Measurements from ENCODE around the gene ATE1.

- TF ChIP-seq, protein P1, sequence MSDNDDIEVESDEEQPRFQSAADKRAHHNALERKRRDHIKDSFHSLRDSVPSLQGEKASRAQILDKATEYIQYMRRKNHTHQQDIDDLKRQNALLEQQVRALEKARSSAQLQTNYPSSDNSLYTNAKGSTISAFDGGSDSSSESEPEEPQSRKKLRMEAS (CRISPR knock-in tag; IDR thresholded peaks at IDR 0.05) = no peak
- TF ChIP-seq CREM (CRISPR knock-in tag; IDR thresholded peaks at IDR 0.05) (no peak), TP53 (CRISPR knock-in tag; IDR thresholded peaks at IDR 0.05) (no peak), CTCF (IDR thresholded peaks at IDR 0.05) (no peak), MXD4 (CRISPR knock-in tag; IDR thresholded peaks at IDR 0.05; ENCODE audit: borderline replicate concordance) (no peak), ZBTB21 (CRISPR knock-in tag; IDR thresholded peaks at IDR 0.05; ENCODE audit: borderline replicate concordance) (no peak), E2F1 (CRISPR knock-in tag; IDR thresholded peaks at IDR 0.05) (no peak), USF2 (CRISPR knock-in tag; IDR thresholded peaks at IDR 0.05) (no peak), ESRRA (CRISPR knock-in tag; IDR thresholded peaks at IDR 0.05; ENCODE audit: borderline replicate concordance) (no peak), FOXJ3 (CRISPR knock-in tag; IDR thresholded peaks at IDR 0.05; ENCODE audit: borderline replicate concordance) (no peak), ETV6 (CRISPR knock-in tag; IDR thresholded peaks at IDR 0.05) (no peak)
- TF ChIP-seq, protein P2, sequence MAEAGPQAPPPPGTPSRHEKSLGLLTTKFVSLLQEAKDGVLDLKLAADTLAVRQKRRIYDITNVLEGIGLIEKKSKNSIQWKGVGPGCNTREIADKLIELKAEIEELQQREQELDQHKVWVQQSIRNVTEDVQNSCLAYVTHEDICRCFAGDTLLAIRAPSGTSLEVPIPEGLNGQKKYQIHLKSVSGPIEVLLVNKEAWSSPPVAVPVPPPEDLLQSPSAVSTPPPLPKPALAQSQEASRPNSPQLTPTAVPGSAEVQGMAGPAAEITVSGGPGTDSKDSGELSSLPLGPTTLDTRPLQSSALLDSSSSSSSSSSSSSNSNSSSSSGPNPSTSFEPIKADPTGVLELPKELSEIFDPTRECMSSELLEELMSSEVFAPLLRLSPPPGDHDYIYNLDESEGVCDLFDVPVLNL (CRISPR knock-in tag; IDR thresholded peaks at IDR 0.05; ENCODE audit: borderline replicate concordance, low read depth) = no peak
Measured at GRCh38 chr10:121919666-121920065, 8.2 kb downstream of the ATE1 start.

All from WTC11 (cell line).